Activated CD4-positive, alpha-beta T cell treated with anti-CD3 and anti-CD28 coated beads for 4 hours (primary cell): ENCODE data around the gene CEP83.
"Not testable (repeated sequence)": the region's sequence is repeated elsewhere in the genome, so short reads cannot be mapped to it uniquely, and the experiment has no call there.

Source experiments
- DNase-seq, 2 donors: peaks; one replicate each; pipeline ENCODE4 v3.0.0-alpha.2; 2020

The CEP83 gene

DNA sequence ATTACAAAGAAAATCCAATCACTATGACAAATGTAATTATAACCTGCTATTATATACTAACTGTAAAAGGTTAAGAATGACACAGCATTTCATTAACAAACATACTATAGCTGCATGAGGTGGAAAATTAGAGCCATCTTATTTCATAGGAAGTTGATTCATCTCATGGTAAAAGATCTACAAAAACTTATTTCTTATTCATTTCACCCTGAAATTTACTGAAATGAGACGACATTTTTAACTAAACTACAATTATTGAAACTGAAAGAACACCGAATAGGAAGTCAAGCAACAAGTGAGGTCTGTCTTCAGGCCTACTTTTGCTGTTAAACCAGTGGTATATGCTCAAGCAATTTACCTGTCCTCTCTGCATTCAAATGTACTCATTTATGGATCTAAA is 87.2 kb downstream of the CEP83 start:
- no peak for DNase-seq

DNA sequence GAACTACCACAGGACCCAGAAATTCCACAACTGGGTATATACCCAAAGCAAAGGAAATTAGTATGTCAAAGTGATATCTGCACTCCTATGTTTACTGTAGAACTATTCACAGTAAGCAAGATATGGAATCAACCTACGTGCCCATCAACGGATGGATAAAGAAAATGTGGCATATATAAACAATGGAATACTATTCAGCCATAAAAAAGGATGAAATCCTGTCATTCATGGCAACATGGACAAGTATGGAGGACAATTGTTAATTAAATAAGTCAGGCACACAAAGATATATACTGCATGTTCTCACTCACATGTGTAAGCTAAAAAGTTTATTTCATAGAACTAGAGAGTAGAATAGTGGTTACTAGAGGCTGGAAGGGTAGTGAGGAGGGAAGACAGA is 97.0 kb downstream of the CEP83 start:
- no peak for DNase-seq

DNA sequence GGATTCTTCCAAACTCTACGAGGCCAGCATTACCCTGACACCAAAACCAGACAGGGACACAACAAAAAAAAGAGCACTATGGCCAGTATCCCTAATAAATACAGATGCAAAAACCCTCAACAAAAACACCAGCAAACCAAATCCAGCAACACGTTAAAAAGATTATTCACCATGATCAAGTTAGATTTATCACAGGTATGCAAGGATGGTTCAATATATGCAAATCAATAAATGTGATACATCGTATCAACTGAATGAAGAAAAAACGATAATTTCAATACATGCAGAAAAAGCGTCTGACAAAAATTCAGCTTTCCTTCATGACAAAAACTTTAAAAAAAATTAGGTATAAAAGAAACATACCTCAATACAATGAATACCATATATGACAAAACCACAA is 99.9 kb downstream of the CEP83 start:
- DNase-seq = no peak

- no peak for DNase-seq
Measured at GRCh38 chr12:94353130-94353529, 106.5 kb downstream of the CEP83 start.

- no peak for DNase-seq
Measured at GRCh38 chr12:94340573-94340972, 119.1 kb downstream of the CEP83 start.

DNA sequence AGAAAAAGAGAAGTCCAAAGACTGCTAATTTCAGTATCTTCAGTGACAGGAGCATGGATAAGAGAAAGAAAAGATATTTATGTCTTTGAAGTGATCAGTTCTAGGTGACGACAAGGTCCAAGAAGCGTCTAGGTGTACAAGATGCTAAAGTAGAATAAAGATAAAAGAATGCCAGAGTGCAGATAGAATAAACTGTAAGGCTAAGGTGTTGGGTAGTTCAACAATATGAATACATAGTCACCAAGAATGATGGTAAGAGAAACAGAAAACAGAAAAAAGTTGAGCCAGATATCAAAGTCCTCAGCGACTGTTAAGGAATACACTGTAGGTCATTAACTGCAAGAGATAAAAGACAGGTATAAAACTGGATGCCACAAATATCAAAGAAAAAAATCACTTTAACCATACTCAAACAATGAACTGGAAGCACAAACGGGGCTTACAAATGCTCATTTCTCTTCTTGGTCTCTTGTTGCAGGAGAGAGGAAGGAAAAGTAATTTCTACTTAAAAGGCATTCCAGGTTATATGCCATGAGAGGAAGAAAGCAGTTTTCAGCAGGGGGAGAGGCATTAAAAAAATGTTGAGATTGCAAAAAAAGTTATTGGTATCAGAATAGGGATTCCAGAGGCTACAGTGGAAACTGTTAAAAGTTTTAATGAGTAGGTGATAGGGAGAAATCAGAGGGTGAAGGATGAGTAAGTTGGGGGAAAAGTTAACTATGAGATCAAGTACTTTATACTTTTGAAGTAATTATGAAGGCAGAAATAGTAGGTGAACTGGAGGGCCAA is 121.5 kb downstream of the CEP83 start:
- DNase-seq = no peak

- DNase-seq = no peak
Measured at GRCh38 chr12:94336211-94336925, 123.3 kb downstream of the CEP83 start.

DNA sequence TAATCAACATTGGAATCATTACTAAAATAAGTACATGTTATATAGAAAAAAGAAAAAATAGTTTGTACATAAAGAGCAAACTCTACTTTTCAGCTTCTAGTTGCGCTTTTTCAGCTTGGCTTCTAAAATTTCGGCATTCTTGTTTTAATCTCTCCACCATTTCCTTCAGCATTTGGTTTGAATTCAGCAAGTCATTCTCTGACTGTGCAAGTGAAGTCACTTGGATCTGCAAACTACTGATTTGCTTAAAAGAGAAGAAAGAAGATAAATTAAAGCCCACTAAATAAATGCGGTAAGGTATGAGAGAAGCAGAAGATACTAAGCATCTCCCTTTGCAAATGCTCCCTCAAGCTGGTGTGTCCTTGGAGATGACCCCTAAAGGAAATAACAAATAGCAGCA is 126.3 kb downstream of the CEP83 start:
- no peak for DNase-seq

DNA sequence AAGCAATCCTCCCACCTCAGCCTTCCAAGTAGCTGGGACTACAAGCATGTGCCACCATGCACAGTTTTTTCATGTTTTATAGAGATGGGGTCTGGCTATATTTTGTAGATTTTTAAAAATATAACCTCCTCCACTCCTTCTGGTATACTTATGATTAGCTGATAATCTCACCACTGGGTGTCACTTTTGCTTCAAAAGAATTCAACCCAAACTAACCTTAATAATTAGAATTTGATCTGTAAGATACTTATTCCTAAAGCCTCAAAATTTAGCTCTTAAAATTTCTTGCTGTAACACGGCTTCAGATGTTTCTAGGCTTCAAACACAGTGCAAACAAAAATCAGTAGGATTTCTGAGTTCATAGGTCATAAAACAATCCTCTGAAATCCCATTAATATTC is 130.3 kb downstream of the CEP83 start:
- DNase-seq = no peak

DNA sequence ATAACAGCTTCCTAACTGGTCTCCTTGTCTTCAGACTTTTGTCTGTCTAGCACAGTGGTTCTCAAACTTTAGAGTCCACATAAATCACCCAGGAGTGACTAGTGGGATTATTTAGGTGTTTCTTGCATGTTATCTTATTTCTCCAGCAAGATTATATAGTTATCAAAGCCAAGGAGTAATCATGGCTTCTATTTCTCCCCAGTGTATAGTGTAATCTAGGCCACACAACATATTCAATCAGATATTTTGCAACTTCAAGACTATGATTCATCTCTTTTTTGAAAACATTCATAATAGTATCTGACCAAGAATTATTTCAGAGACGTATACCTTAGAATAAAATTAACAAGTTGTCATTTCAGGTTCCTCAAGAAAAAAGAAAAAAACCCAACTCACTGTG is 131.9 kb downstream of the CEP83 start:
- DNase-seq = no peak

DNA sequence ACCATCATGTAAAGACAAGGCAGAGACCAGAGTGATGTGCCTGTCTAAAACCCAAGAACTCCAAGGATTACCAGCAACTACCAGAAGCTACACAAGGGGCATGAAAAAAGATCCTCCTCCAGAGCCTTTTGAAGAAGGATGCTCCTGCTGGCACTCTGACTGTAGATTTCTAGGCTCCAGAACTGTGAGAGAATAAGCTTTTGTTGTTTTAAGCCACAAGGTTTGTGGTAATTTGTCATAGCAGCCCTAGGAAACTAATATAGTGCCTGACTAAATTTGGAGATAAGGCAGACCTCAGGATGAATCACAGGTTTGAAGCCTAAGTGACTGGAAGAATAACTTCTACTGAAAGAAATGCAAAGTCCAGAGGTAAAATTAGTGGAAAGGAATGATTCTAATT is 132.9 kb downstream of the CEP83 start:
- DNase-seq = no peak

DNA sequence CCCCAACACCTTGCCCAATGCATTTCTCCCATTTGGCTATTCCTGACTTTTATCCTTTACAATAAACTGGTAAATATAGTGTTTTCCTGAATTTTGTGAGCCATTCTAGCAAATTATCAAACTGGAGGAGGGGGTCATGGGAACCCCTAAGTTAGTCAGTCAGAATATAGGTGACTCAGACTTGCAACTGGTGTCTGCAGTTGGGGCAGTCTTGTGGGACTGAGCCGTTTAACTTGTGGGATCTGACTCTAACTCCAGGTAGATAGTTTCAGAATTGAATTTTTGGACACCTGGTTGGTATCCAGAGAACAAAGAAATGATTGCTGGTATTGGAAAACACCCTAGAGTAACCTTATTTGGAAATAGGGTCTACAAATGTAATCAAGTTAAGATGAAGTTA is 133.4 kb downstream of the CEP83 start:
- DNase-seq = no peak

DNA sequence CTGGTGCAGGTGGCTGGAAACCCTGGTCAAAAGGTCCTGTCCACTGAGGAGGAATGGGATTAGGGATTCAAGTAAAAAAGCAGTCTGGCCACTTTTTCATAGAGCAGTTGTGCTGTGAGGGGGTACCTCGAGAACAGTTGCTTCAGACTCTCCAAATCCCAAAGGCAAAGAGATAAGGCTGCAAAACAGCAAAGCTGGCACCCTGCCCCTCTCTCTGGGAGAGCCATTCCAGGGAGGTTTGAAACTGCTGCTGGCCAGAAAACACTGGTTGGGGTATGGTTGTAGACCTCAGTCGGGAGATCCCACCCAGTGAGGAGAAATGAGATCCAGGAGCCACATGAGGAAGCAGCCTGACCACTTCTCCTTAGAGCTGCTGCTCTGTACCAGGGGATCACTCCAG is 137.3 kb downstream of the CEP83 start:
- no peak for DNase-seq

- DNase-seq = no peak
Measured at GRCh38 chr12:94320109-94320508, 139.6 kb downstream of the CEP83 start.

DNA sequence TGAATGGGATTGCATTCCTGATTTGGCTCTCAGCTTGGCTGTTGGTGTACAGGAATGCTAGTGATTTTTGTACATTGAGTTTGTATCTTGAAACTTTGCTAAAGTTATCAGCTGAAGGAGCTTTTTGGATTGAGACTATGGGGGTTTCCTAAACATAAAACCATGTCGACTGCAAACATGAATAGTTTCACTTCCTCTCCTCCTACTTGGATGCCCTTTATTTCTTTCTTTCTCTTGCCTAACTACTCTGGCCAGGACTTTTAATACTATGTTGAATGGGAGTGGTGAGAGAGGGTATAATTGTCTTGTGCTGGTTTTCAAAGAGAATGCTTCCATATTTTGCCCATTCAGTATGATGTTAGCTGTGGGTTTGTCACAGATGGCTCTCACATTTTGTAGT is 141.5 kb downstream of the CEP83 start:
- no peak for DNase-seq

DNA sequence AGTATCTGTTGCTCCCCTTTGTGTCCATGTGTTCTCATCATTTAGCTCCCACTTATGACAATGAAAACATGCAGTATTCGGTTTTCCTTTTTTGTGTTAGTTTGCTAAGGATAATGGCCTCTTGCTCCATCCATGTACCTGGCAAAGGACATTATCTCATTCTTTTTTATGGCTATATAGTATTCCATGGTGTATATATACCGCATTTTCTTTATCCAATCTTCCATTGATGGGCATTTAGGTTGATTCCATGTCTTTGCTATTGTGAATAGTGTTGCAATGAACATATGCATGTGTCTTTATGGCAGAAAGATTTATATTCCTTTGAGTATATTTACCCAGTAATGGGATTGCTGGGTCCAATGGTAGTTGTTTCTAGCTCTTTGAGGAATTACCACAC is 143.1 kb downstream of the CEP83 start:
- DNase-seq = not testable (repeated sequence)

DNA sequence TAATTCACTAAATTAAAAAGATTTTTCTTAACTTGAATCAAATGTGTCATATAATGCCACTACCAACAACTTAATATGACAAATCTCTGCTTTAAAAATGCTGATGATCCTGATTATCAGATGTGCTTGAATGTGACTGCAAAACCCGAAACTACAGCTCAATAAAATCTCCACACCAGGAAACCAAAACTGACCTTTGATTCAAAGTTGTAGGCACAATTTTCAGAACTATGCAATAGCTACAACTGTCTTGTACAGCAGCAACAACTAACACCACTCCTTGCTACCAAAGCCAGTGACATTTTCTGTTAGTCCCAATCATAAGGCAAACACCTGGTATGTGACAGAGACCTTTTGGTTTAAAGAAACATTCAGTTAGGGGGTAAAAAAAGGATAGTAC is 147.3 kb downstream of the CEP83 start:
- no peak for DNase-seq

DNA sequence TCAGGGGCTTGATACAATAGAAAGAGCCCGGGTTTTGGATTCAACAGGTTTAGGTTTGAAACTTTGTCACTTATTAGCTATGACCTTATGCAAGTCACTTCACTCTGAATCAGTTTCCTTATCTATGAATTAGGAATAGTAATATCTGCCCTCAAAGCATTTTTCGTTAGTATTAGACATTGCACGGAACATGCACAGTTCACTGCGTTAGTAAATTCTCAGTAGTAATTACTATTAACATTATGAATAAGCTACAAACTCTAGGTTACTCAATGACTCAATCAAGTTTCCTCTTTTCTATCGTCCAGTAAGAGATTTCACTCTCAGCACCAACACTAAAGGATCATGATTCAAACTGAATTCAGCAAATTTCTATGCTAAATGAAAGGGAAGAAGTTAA is 150.3 kb downstream of the CEP83 start:
- no peak for DNase-seq

DNA sequence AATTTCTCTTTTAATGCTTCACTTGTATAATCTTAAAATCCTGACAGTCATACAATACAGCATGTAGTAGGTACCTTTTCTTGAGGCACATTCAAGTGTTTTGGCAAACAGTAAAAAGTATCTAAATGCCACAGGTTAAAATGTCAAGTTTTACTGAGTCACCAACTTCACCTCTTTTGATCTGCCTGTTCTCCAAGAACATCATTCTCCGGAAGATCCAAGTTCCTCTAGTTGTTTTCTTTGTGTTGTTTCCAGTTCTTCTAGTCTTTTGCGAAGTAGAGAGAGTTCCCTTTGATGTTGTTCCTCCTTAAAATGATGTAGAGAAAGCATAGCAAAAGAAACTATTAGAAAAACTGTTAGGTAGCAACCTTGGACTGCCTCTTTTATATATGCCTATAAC is 151.1 kb downstream of the CEP83 start:
- no peak for DNase-seq

DNA sequence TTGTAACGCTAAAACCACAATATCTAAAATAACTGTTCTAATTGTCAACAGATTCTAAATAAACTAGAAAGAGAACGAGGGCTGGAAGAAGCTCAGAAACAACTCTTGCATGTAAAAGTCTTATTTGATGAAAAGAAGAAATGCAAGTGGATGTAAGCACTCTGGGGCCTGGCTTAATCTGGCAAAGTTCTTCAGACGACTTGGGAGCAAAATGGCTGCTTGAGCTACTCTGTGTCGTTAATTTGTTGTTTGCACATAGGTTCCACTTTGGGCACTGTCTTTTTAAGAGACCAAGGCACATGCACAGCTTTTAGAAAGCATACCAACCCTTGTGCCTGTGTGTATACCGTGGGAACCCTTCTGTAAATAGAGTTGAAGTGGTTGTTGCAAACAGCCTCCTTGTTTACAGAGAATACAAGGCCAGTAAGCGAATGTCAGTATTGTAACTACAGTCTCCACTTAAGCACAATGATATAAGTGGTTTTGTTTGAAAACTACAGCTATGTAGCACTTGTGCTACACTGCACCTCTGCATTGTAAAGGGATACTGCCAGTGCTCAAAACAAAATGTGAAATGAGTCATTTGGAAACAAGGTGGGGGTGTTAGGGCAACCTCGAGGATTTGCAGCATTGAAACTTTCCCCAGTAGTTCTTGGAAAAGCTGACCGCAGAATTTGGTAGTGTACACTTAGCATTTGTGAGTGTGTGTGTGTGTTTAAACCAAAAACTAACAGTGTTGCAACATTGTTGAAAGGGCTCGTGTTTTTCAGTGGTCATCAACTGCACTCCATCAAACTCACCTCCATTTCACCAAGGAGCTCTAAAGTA is 154.3 kb downstream of the CEP83 start:
- peak; percentile 15 to 30 for DNase-seq

- no peak for DNase-seq
Measured at GRCh38 chr12:94304566-94305061, 155.1 kb downstream of the CEP83 start.

DNA sequence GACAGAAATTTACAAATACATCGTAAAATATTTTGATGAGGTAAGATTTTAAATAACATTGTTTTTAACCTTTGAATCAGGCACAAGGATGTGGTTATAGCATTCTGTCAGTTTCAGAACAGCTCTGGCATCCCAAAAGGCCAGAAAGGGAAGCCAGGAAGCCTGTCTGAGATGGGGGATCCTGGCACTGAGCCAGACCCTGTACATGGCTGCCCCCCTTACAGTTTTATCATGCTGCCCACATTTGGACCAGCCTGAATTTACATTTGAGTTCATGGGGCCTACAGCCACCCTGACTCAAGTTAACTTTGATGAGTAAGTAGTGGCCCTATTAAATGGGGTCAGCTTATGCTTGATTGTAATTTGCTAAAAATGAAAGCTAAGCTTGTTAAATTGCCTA is 155.7 kb downstream of the CEP83 start:
- no peak for DNase-seq

DNA sequence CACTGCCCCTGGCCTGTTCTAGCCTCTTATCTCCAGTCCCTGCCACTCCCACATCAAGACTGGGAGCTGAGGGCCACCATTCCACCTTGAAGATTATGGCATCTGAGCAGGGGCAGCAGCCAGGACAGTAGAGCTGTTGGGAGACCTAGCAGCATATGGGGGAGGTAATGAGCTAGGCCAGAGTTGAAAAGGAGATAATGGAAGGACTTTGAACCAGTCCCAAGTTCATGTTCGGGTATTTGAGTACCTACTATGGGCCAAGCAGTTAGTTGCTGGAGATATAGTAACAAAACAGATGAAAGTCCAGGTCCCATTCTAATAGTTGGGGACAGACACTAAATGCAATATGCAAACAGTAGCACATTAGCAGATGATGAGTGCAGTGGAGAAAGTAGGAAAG is 159.8 kb downstream of the CEP83 start:
- no peak for DNase-seq
